NCI-H774 (cell line): ENCODE results near the gene HTR3A.
A peak's percentile ranks its signal among the peaks of the same experiment; 100 is the strongest.
"Not testable (repeated sequence)": the region's sequence is repeated elsewhere in the genome, so short reads cannot be mapped to it uniquely, and the experiment has no call there.

Source experiments
- DNase-seq: peaks from one replicate; lab custom pipeline; 2025; lab: John Stamatoyannopoulos, UW

Gene HTR3A

DNA sequence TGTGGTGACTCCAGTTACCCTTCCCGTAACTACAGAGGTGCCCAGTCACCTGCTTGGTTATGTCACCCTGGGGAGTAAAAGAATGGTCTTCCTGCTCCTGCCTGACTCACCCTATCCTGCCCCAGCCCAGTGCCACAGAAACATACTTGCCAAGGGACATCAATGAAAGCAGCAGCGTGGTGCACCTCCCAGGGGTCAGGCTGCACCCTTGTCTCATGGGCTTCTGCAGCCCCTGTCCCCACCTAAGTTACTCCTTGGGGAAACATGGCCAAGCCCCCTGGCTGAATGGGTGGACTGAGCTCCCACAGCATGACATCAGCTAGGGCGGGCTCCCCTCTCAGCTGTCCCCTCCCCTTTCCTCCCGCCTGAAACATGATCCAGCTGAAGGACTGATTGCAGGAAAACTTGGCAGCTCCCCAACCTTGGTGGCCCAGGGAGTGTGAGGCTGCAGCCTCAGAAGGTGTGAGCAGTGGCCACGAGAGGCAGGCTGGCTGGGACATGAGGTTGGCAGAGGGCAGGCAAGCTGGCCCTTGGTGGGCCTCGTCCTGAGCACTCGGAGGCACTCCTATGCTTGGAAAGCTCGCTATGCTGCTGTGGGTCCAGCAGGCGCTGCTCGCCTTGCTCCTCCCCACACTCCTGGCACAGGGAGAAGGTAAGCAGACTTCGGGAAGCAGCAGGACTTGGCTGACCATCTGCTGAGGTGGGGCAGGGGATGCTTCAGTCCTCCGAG is at the start of gene HTR3A:
Gene HTR3A, plus strand, starts transcription at position 368 of the 730 bp plus-strand sequence. Its CDS starts 218 bp downstream, at position 586.
- DNase-seq = peak; percentile 84

DNA sequence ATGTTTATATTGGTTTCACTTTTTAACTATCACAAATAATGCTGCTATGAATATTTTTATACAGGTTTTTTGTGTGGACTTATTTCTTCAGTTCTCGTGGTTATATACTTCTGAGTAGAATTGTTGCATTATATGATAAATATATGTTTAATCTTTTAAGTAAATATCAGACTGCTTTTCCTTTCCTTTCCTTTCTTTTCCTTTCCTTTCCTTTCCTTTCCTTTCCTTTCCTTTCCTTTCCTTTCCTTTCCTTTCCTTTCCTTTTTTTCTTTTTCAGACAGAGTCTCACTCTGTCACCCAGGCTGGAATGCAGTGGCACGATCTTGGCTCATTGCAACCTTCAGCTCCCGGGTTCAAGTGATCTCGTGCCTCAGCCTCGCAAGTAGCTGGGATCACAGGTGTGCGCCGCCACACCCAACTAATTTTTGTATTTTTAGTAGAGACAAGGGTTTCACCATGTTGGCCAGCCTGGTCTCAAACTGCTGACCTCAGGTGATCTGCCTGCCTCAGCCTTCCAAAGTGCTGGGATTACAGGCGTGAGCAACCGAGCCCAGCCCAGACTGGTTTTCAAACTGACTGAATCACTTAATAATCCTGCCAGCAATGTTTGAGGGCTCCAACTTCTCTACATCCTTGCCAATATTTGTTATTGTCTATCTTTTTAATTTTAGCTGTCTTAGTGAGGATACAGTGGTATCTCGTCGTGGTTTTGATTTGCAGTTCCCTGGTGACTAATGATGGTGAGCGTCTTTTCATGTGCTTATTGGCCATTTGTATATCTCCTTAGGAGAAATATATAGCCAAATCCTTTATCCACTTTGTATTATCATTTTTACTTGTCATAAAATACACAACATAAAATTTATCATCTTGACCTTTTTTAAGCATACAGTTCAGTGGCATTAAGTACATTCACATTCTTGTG is 48.4 kb upstream of the HTR3A start:
- no peak for DNase-seq

DNA sequence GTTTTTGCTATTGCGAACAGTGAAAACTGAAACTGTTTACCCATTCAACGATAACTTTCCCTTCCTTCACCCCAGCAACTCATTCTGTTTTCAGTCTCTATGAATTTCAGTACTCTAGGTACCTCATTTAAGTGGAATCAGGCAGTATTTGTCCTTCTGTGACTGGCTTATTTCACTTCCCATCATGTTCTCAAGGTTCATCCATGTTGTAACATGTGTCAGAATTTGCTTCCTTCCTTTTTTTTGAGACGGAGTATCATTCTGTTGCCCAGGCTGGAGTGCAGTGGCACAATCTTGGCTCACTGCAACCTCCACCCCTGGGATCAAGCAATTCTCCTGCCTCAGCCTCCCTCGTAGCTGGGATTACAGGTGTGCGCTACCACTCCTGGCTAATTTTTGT is 46.6 kb upstream of the HTR3A start:
- no peak for DNase-seq

DNA sequence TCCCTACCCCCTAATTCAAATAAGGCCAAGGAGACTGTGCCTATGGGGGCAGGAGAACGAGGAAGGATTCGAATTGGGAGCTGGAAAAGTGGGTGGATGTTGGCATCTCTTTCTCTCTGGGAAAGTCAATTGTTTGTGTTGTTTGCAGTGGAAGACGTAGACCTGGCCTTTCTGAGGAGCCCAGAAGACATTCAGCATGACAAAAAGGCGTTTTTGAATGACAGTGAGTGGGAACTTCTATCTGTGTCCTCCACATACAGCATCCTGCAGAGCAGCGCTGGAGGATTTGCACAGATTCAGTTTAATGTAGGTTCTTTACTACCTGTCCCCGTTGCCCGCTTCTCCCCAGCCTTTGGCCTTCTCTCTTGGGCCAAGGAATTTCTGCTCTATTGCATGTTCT is 42.1 kb upstream of the HTR3A start:
- no peak for DNase-seq

DNA sequence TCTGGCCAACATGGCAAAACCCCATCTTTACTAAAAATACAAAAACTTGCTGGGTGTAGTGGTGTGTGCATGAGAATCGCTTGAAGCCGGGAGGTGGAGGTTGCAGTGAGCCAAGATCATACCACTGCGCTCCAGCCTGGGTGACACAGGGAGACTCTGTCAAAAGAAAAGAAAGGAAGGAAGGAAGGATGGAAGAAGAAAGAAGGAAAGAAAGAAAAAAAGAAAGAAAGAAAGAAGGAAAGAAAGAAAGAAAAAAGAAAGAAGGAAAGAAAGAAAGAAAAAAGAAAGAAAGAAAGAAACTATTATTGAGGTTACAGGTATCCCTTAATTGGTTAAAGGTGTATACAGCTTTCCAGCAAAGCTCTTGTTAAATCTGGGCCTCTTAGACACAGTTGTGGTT is 40.7 kb upstream of the HTR3A start:
- not testable (repeated sequence) for DNase-seq

DNA sequence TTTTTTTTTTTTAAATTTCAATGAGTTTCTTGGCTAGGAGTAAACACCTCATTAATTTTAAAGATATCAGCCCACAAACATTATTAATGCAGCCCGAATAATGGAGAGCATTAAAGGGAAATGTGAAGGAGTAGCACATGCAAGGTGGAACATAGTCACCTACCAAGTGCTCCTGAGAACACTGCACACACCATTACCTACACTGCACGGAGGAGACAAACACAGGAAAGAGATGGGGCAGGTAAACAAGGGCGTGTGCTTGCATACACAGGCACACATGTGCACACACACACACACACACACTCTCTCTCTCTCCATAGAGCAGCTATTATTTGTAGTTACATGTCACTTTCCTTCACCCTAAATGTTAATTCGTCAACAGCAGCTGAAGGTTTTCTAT is 40.1 kb upstream of the HTR3A start:
- DNase-seq = no peak

DNA sequence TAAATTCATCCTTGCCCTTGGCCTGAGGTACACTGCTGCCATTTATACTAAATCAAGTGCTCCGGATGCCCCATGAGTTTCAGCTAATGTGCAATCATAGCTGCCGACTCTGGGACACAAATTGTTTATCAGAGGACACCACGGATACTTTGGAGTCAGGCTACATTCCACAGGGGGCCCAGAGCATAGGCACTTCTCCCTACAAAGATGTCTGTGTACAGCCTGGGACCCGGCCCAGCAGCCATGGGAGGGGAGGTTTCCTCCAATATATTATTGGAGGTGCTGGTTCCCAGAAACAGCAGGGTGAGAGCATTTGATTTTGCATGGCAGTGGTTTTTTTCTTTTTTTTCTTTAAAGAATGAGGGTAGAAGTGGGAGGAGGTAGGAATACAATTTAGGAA is 39.0 kb upstream of the HTR3A start:
- DNase-seq = no peak

DNA sequence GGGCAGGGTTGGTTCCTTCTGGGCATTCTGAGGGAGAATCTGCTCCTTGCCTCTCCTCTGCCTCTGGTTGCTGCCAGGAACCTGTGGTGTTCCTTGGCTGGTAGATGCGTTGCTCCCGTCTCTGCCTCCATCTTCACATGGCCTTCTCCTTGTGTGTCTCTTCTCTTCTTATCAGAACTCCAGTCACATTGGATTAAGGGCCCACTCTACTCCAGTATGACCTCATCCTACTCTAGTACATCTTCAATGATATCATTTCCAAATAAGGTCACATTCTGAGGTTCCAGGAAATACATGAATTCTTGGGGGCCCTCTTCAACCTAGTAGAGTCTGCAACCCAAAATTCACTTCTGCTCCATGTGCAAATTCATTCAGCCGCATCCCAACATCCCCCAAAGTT is 37.0 kb upstream of the HTR3A start:
- no peak for DNase-seq

DNA sequence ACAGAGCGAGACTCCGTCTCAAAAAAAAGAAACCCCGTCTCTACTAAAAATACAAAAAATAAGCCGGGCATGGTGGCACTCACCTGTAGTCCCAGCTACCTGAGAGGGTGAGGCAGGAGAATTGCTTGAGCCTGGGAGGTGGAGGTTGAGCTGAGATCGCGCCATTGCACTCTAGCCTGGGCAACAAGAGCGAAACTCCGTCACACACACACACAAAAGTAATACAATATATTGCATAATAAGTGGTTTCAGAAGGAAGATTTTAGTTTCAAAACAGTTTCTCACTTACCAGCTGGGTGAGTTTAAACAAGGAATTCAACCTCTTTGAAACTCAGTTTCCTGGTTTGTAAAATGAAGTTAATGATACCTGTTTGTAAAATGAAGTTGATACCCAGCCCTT is 32.7 kb upstream of the HTR3A start:
- no peak for DNase-seq

DNA sequence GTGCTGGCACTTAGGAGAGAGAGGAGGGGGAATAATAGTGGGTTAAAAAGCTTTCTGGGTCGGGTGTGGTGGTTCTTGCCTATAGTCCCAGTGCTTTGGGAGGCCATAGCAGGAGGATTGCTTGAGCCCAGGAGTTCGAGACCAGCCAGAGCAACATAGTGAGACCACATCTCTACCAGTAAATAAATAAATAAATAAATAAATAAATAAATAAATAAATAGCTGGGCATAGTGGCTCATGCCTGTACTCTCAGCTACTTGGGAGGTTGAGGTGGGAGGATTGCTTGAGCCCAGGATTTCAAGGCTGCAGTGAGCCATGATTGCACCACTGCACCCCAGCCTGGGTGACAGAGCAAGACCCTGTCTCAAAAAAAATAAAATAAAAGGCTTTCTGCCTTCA is 28.7 kb upstream of the HTR3A start:
- not testable (repeated sequence) for DNase-seq

DNA sequence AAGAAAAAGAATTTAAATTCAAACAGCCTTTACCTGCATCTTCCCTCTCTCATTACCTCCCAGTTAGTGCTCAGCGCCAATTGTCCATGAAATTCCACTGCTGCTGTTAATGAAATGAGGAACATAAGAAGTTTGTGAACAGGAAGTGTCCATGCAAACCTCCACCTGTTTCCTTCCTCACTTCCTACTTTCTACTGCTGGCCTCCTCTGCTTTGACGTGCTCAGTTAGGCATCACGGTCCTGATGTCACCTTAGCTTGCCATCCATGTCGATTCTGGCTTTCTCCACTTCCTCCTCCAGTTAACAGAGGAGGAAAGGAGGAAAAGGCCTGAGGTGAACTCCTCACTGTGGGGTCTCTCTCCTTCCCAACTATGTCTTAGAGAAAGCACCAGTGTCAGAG is 26.9 kb upstream of the HTR3A start:
- no peak for DNase-seq

DNA sequence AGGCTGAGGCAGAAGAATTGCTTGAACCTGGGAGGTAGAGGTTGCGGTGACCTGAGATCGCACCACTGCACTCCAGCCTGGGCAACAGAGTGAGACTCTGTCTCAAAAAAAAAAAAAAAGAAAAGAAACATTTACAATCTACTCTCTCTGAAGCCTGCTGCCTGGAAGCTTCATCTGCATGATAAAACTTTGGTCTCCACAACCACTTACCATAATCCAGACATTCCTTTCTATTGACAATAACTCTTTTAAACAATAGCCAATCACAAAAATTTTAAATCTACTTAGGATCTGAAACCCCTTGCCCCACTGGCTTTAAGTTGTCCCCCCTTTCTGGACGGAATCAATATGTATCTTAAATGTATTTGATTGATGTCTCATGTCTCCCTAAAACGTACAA is 25.0 kb upstream of the HTR3A start:
- no peak for DNase-seq

DNA sequence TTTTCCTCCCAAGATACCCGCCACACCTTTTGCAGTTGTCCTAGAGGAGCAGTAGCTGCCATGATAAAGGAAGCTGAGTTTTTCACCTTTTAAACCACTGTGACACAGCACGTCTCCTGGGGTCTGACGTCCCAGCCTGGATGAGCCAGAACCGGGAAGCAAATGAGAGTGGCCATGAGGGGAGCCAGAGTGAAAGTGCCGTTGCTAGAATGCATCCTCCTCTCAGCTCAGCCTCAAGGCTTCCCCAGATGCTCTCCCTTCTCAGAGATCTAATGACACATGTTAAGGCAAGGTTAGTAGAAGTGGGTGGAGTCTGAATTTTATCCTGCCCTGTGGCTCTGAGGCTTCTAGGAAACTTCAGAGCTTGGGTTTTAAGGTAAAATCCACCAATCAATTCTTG is 23.4 kb upstream of the HTR3A start:
- no peak for DNase-seq

DNA sequence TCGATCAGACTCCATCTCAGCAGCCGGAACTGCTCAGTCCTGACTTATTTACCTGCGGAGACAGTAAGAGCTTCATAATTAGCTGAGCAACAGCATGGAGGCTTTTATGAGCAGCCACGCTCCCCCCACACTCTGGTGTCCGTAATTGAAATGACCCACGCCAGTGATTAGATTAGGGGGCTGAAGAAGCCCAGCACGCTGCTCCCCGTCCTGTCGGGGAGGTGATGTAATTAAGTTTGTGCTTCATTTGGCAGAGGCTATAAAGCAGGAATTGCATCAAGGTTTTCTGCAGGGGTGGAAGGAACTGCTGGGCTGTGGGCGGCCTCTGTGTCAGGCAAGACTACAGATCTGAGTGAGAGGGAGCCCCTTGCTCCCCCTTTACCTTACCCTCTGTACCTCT is 22.8 kb upstream of the HTR3A start:
- no peak for DNase-seq

DNA sequence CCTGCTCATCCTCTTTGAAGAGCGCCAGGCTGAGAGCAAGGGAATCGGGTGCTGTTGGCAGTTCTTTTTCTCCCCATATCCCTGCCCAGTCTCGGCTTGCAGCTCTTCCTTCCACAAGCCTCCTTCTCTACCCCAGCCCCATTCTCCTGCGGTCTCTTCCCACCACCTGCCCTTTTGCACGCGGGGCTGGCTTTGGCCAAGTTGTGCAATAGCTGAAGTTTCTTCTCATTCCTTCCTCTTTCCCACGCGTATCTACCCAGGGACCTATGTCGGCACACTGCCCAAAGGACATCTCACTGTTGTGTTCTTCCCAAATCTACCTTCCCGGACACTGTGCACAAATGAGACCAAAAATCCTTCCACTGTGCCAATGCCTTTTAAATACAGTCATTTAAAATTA is 22.3 kb upstream of the HTR3A start:
- no peak for DNase-seq

DNA sequence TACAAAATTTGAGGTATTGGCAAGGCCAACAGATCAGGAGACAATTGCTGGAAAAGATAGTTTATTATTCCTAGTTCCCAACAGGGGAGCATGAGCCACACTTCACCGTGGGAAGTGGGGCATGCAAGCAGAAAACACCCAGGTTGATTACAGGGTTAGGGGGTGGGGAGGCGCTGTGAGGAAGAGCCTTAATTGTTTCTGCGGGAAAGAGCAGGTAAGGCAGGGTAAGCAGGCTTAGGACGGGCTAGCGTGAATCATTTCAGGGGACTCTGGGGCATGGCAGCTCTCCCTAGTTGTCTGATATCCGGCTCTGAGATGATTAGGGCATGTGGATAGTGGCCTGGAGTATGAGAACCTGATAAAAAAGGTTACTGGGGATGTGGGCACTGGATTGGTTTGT is 20.7 kb upstream of the HTR3A start:
- no peak for DNase-seq

DNA sequence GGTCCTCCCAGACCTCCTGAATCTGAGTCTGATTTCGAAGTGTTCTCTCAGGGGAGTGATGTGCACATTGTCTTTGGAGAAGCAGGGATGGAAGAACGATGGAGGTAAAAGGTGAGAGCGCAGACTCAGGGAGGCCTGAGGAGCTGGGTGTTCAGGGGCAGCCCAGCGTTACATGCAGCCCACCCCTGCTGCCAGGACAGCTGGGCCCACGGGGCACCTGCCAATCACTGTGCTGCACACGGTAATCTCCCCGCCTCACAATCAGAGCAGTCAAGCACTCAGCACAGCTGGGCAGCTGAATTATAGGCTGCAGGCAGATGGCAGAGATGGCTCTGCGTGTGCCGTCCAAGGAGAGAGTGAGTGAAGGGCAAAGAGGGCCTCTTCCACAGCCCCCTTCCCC is 17.9 kb upstream of the HTR3A start:
- DNase-seq = no peak

DNA sequence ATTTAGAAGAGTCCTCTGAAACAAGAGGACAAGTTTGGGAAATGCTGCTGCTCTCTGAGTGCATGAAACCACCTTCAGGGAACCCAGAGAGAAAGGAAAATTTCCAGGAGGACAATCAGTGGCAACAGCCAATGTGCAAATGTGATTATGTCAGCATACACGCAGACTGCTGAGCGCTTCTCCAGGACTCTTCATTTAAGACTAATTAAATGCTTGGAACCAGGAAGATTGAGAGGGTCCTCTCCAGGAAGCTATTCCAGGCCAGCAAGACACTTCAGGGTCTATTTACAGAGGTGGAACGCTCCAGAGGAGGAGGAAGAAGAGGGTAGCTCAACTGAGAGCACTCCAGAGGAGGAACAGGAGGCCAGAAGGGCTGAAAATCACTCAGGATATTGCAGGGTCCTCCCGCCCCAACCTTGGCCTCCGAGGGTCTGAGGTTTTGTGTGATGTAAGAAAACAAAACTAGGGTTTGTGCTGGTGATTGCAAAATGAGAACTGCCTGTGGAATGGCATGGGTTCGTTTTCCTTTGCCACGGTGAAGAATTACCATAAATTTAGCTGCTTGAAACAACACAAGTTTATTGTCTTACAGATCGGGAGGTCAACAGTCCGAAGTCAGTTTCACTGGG is 14.1 kb upstream of the HTR3A start:
- DNase-seq = no peak

DNA sequence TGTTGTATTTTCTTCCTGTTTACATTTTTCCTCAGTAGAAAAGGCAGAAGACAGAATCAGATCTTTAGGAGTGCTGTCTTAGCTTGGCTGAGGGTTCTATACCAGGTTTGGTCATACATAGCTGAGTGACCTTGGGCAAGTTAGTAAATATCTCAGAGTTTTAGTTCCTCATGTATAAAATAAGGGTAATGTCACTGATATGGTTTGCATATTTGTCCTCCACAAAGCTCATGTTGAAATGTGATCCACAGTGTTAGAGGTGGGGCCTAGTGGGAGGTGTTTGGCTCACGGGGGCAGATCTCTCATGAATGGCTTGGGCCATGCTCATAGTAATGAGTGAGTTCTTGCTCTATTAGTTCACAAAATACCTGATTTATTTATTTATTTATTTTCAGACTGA is 7.5 kb upstream of the HTR3A start:
- no peak for DNase-seq

DNA sequence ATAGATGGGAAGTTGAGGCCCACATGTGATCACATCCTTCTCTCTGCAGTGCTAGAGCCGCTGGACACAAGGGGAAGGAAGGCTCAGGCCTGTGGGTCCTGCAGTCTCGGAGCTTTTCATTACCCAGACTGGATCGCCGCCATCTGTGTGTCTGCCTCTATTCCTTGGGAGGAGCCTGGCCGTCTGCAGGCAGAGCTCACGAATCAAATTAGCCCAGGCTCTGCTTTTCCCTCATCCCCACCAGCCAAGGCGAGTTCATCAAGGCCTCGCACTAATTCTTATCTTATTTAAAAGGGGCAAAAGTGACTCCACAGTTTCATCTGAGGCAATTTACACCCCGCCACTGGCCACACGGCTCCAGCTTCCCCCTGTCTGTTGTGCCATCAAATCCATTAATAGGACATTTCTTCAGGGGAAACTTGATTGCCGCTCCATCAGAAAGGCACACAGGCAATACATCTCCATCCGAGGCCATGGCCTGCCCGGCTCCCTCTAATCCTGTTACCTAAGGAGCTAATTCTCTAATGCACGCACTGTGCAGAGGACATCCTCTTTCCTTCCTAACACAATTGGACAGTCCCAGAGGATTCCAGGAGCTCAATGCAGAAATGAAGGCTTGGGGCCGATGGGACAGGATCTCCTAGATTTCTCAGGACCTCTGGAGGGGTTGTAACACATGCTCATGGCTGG is 3.3 kb upstream of the HTR3A start:
- no peak for DNase-seq

DNA sequence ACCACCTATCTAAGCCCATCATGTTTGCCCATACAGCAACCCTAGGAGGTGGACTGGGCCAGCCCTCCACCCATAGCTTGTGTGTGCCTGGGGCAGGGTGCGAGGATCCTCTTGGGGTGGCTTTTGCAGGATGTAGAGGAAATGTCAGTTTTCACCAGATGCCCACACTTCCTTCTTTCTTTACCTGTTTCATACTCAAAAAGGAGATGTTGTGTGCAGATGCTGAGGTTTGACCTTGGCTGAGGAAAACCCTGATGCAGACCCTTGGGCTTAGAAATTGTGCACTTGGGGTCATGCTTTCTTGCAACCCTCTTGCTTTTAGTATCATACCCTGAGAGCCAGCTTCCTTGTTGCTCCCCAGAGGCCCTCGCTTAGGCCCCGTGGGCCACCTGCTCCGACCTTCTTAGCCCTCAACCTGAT is 2.2 kb downstream of the HTR3A start:
- DNase-seq = no peak

DNA sequence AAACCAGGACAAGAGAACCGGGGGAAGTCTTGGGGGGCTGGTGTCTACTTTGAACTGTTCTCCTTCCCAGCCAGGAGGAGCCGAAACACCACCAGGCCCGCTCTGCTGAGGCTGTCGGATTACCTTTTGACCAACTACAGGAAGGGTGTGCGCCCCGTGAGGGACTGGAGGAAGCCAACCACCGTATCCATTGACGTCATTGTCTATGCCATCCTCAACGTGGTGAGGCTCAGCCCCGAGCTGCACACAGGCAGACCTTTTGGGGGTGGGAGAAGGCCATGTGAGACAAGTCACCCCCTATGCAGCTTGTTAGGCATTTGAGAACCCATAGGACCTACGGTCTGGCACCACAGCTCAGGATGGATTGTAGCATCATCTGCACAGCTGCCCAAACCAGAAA is 2.8 kb downstream of the HTR3A start:
- no peak for DNase-seq
